SK-N-SH (cell line): ENCODE results near the gene CBFA2T3. TPM values are rescaled to one million over a fixed set of nuclear protein-coding genes. Genes with fewer than 3 reads are reported as not detected.

Experiments
- CTCF ChIA-PET: fragments of 300-600, 350-600 bp; formaldehyde crosslinking; extraction: SDS; loops from one replicate; lab custom pipeline; 2021; lab: Yijun Ruan, JAX
- POLR2A ChIA-PET: fragments of 350-600 bp; sonication (Branson Sonifier 250); formaldehyde crosslinking; extraction: SDS; loops from one replicate; lab custom pipeline; 2020; ENCODE audit warnings: antibody characterized with exemption, inconsistent platforms; lab: Yijun Ruan, JAX
- DNase-seq: peaks from one replicate; pipeline ENCODE4 v3.0.0; 2012
- H2AFZ ChIP-seq: fragments of 200-600 bp; sonication (generic); 2 replicates; pipeline ENCODE4 v1.8.1; 2016; ENCODE audit warnings: antibody characterized with exemption, mild to moderate bottlenecking, low read depth
- H3F3A ChIP-seq: fragments of 200-600 bp; sonication (generic); replicated peaks from 2 replicates; pipeline ENCODE3; 2016; ENCODE audit warnings: antibody characterized with exemption, mild to moderate bottlenecking; ENCODE audit not compliant: insufficient read depth
- H3K27ac ChIP-seq, 2 experiments: fragments of 200-500 bp in 1 of 2; fragments of 200-600 bp in 1 of 2; sonication (Bioruptor generic) in 1 of 2; sonication (generic), shearing (Covaris generic) in 1 of 2; 2 replicates each; pipeline versions ENCODE4 v1.5.1 to v1.6.1; 2014 to 2016; ENCODE audit warnings: low read depth in 2 of 2, inconsistent platforms in 1 of 2, low read length in 1 of 2, mild to moderate bottlenecking in 1 of 2, mixed read lengths in 1 of 2
- H3K27me3 ChIP-seq: fragments of 200-600 bp; sonication (generic), shearing (Covaris generic); 2 replicates; pipeline ENCODE4 v1.6.1; 2016; ENCODE audit warnings: mixed run types; ENCODE audit not compliant: insufficient read depth
- H3K36me3 ChIP-seq, 2 experiments: fragments of 200-500 bp in 1 of 2; fragments of 200-600 bp in 1 of 2; sonication (Bioruptor generic) in 1 of 2; sonication (generic) in 1 of 2; replicated peaks in 1 of 2; 2 replicates each; pipeline versions ENCODE3 to v1.5.1; 2014 to 2016; ENCODE audit warnings: low read length in 1 of 2, mild to moderate bottlenecking in 1 of 2; ENCODE audit not compliant: insufficient read depth in 2 of 2, control insufficient read depth in 1 of 2
- H3K4me1 ChIP-seq, 2 experiments: fragments of 200-500 bp in 1 of 2; fragments of 200-600 bp in 1 of 2; sonication (Bioruptor generic) in 1 of 2; sonication (generic), shearing (Covaris generic) in 1 of 2; 2 replicates each; pipeline versions ENCODE4 v1.5.1 to v1.6.1; 2014 to 2016; ENCODE audit warnings: low read depth in 1 of 2, low read length in 1 of 2, mixed run types in 1 of 2; ENCODE audit not compliant: insufficient read depth in 2 of 2, control insufficient read depth in 1 of 2
- H3K4me2 ChIP-seq: fragments of 200-600 bp; sonication (generic), shearing (Covaris generic); 2 replicates; pipeline ENCODE4 v1.6.1; 2017; ENCODE audit warnings: mixed run types
- H3K4me3 ChIP-seq, 2 experiments: fragments of 200-500 bp in 1 of 2; fragments of 200-600 bp in 1 of 2; sonication (Bioruptor generic) in 1 of 2; sonication (generic), shearing (Covaris generic) in 1 of 2; 2 replicates each; pipeline versions ENCODE4 v1.5.1 to v1.8.1; 2014 to 2016; ENCODE audit warnings: low read depth in 2 of 2, inconsistent platforms in 1 of 2, low read length in 1 of 2, mild to moderate bottlenecking in 1 of 2, mixed read lengths in 1 of 2, moderate library complexity in 1 of 2
- H3K79me2 ChIP-seq: fragments of 200-600 bp; sonication (generic); 2 replicates; pipeline ENCODE4 v1.8.1; 2017; ENCODE audit warnings: mild to moderate bottlenecking; ENCODE audit not compliant: insufficient read depth
- H3K9ac ChIP-seq: fragments of 200-600 bp; sonication (generic); 2 replicates; pipeline ENCODE4 v1.6.1; 2017; ENCODE audit warnings: mixed run types
- H3K9me2 ChIP-seq: fragments of 200-600 bp; sonication (generic); 2 replicates; pipeline ENCODE4 v1.6.1; 2017; ENCODE audit warnings: mixed run types
- H3K9me3 ChIP-seq: fragments of 200-600 bp; sonication (generic); 2 replicates; pipeline ENCODE4 v1.6.1; 2017; ENCODE audit warnings: mixed run types, mild to moderate bottlenecking, moderate library complexity
- H4K20me1 ChIP-seq: fragments of 200-600 bp; sonication (generic); 2 replicates; pipeline ENCODE4 v1.6.1; 2017; ENCODE audit warnings: mild to moderate bottlenecking, mixed run types; ENCODE audit not compliant: insufficient read depth
- CHD2 ChIP-seq: fragments of 150-350 bp; IDR thresholded peaks from 2 replicates; pipeline ENCODE4 v1.6.1; 2018; ENCODE audit warnings: low read length; ENCODE audit not compliant: partially characterized antibody
- CTCF ChIP-seq: fragments of 200-600 bp; sonication (generic); IDR thresholded peaks from 2 replicates; pipeline ENCODE4 v1.6.1; 2017; ENCODE audit warnings: antibody characterized with exemption, mild to moderate bottlenecking, moderate library complexity
- EP300 ChIP-seq, 2 experiments: IDR thresholded peaks; 2 replicates each; pipeline versions ENCODE4 v1.4.0 to v1.6.1; 2012; ENCODE audit warnings: borderline replicate concordance in 1 of 2, low read depth in 1 of 2, low read length in 1 of 2
- EZH2phosphoT487 ChIP-seq: fragments of 200-600 bp; sonication (generic); IDR thresholded peaks from 2 replicates; pipeline ENCODE4 v1.6.1; 2017; ENCODE audit warnings: low read depth, mixed run types, mild to moderate bottlenecking, antibody characterized with exemption, moderate library complexity, borderline replicate concordance
- FOXM1 ChIP-seq: IDR thresholded peaks from 2 replicates; pipeline ENCODE4 v1.4.0; 2012; ENCODE audit warnings: low read depth, mild to moderate bottlenecking
- GABPA ChIP-seq: IDR thresholded peaks from 2 replicates; pipeline ENCODE4 v1.4.0; 2012; ENCODE audit warnings: low read depth, mild to moderate bottlenecking
- GATA2 ChIP-seq: sonication (generic); formaldehyde crosslinking; IDR thresholded peaks from 2 replicates; pipeline ENCODE4 v1.5.0; 2020; ENCODE audit warnings: mild to moderate bottlenecking, missing genetic modification reagents
- MAX ChIP-seq: IDR thresholded peaks from 2 replicates; pipeline ENCODE4 v1.4.0; 2012; ENCODE audit warnings: low read depth
- MEF2A ChIP-seq: IDR thresholded peaks from 2 replicates; pipeline ENCODE4 v1.4.0; 2012; ENCODE audit warnings: low read depth, borderline replicate concordance
- MXI1 ChIP-seq: IDR thresholded peaks from 2 replicates; pipeline ENCODE4 v1.6.1; 2012; ENCODE audit warnings: mild to moderate bottlenecking, low read depth, low read length, improper control_type of control experiment
- PBX3 ChIP-seq: IDR thresholded peaks from 2 replicates; pipeline ENCODE4; 2012
- RCOR1 ChIP-seq: fragments of 150-350 bp; IDR thresholded peaks from 2 replicates; pipeline ENCODE4 v1.6.1; 2017; ENCODE audit warnings: antibody characterized with exemption, low read length
- REST ChIP-seq: IDR thresholded peaks from 2 replicates; pipeline ENCODE4 v1.6.1; 2012; ENCODE audit warnings: mild to moderate bottlenecking, low read depth, low read length, moderate library complexity
- RXRA ChIP-seq: IDR thresholded peaks from 2 replicates; pipeline ENCODE4 v1.4.0; 2012; ENCODE audit warnings: low read depth, mild to moderate bottlenecking, borderline replicate concordance
- TAF1 ChIP-seq: IDR thresholded peaks from 2 replicates; pipeline ENCODE4 v1.6.1; 2012; ENCODE audit warnings: low read depth, mild to moderate bottlenecking, low read length, moderate library complexity, borderline replicate concordance
- USF1 ChIP-seq: IDR thresholded peaks from 2 replicates; pipeline ENCODE4 v1.4.0; 2012; ENCODE audit warnings: low read depth, borderline replicate concordance
- USF2 ChIP-seq: fragments of 150-350 bp; IDR thresholded peaks from 2 replicates; pipeline ENCODE4 v1.6.1; 2017; ENCODE audit warnings: antibody characterized with exemption, low read length, low read depth, borderline replicate concordance
- YY1 ChIP-seq: IDR thresholded peaks from 2 replicates; pipeline ENCODE4 v1.4.0; 2012; ENCODE audit warnings: low read depth, mild to moderate bottlenecking
- ZBTB33 ChIP-seq: IDR thresholded peaks from 2 replicates; pipeline ENCODE4 v1.4.0; 2012; ENCODE audit warnings: low read depth, borderline replicate concordance
- WGBS: methylation state at CpG from one replicate; pipeline ENCODE4 v1.1.6; 2017; ENCODE audit warnings: low lambda C conversion rate; 5-methylcytosine and 5-hydroxymethylcytosine counted together
- polyA plus RNA-seq, 3 experiments: library from polyadenylated mRNA; depleted of rRNA; stranded (reverse); fragments of >200 nt; gene quantifications; 2 replicates each; pipeline ENCODE4 v1.2.3, GENCODE V29; 2012

The CBFA2T3 gene
- polyA plus RNA-seq, 1 of the 3 experiments (the other 2 are of a cell fraction), result not detected

- H3K27ac ChIP-seq, result no peak overlapping the region
- 33% methylated on average over 11 of the region's 15 CpGs for WGBS
Measured at GRCh38 chr16:88912556-88912955, 64.5 kb downstream of the CBFA2T3 start.

More at GRCh38 chr16:88912556-88912955, 64.5 kb downstream of the CBFA2T3 start:
- H3K4me3 ChIP-seq, result no peak overlapping the region
- no peaks in the 10 kb centered on the region for H3K79me2 ChIP-seq
- H2AFZ ChIP-seq, result no peak overlapping the region
- H3K4me2 ChIP-seq, result no peak overlapping the region
- no peaks in the 10 kb centered on the region for H3K36me3 ChIP-seq
- no peaks in the 10 kb centered on the region for H3K9me3 ChIP-seq
- ChIA-PET CTCF (interaction anchor here (1.0 kb wide), 1 partner anchor 99 kb away, joined by 3 read pairs; no protein-coding TSS in a partner anchor), POLR2A (no interaction called here)
- TF ChIP-seq REST (no peak), FOXM1 (no peak), MAX (no peak), CTCF (no peak), ZBTB33 (no peak), GABPA (no peak), RCOR1 (no peak), TAF1 (no peak), EP300 (IDR thresholded peaks at IDR 0.05; ENCODE audit: borderline replicate concordance in 1 of 2, low read depth in 1 of 2, low read length in 1 of 2) (no peak), RXRA (no peak), CHD2 (no peak), MEF2A (no peak), GATA2 (CRISPR knock-in tag) (no peak), YY1 (no peak), MXI1 (no peak), PBX3 (no peak), EZH2phosphoT487 (no peak), USF1 (no peak), USF2 (no peak)
- no peak for DNase-seq
- no peak overlapping the region for H3K9ac ChIP-seq
- peaks cover 0 to 6% of the 10 kb centered on the region in 2 experiments; a peak in 1 of 4 replicates for H3K4me1 ChIP-seq
- no peaks in the 10 kb centered on the region for H4K20me1 ChIP-seq
- H3K27me3 ChIP-seq, result peaks cover 28% of the 10 kb centered on the region
- H3F3A ChIP-seq, result peaks cover 4% of the 10 kb centered on the region
- H3K9me2 ChIP-seq, result no peaks in the 10 kb centered on the region
